Testis (tissue), 2 donors: ENCODE measurements around the gene AMBRA1.

Experiments
- POLR2A ChIP-seq: fragments of 450-650 bp; IDR thresholded peaks from one replicate; pipeline ENCODE4 v1.6.1; 2017; ENCODE audit warnings: antibody characterized with exemption, mild to moderate bottlenecking, moderate library complexity
- TF ChIP-seq, protein P1 (sequence below), 3 experiments: fragments of 450-650 bp in 2 of 3; fragments of 200-600 bp in 1 of 3; sonication (generic) in 1 of 3; IDR thresholded peaks; one replicate each; pipeline ENCODE4 v1.5.1; 2016 to 2019; ENCODE audit warnings: antibody characterized with exemption in 3 of 3, mild to moderate bottlenecking in 2 of 3, moderate library complexity in 1 of 3

DNA sequence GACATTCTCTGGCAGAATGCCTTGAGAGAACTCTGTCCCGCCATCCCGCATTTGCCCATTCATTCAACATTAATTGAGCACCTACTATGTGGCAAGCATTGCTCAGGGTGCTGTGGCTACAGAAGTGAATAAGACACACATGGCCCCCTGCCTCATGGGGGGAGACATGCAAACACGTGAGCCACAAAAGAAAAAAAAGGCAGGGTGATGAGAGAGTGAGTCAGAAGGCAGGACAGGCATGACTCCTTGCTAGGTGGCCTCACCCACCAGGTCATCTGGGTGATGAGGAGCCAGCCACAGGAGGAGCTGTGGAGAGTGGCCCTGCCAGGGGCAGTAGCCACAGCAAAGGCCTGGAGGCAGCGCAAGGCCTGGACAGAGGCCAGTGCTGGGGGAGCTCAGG, 207.1 kb downstream of the AMBRA1 start:
- TF ChIP-seq, protein P1, sequence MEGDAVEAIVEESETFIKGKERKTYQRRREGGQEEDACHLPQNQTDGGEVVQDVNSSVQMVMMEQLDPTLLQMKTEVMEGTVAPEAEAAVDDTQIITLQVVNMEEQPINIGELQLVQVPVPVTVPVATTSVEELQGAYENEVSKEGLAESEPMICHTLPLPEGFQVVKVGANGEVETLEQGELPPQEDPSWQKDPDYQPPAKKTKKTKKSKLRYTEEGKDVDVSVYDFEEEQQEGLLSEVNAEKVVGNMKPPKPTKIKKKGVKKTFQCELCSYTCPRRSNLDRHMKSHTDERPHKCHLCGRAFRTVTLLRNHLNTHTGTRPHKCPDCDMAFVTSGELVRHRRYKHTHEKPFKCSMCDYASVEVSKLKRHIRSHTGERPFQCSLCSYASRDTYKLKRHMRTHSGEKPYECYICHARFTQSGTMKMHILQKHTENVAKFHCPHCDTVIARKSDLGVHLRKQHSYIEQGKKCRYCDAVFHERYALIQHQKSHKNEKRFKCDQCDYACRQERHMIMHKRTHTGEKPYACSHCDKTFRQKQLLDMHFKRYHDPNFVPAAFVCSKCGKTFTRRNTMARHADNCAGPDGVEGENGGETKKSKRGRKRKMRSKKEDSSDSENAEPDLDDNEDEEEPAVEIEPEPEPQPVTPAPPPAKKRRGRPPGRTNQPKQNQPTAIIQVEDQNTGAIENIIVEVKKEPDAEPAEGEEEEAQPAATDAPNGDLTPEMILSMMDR (IDR thresholded peaks at IDR 0.05): no peak
- no peak for TF ChIP-seq POLR2A
